SK-N-SH (cell line): Measurements from ENCODE around the gene ESF1. TPM values are rescaled to one million over a fixed set of nuclear protein-coding genes. Genes with fewer than 3 reads are reported as not detected.

Source experiments
- CTCF ChIA-PET: fragments of 300-600, 350-600 bp; formaldehyde crosslinking; extraction: SDS; loops from one replicate; lab custom pipeline; 2021; lab: Yijun Ruan, JAX
- POLR2A ChIA-PET: fragments of 350-600 bp; sonication (Branson Sonifier 250); formaldehyde crosslinking; extraction: SDS; loops from one replicate; lab custom pipeline; 2020; ENCODE audit warnings: antibody characterized with exemption, inconsistent platforms; lab: Yijun Ruan, JAX
- DNase-seq: peaks from one replicate; pipeline ENCODE4 v3.0.0; 2012
- H2AFZ ChIP-seq: fragments of 200-600 bp; sonication (generic); 2 replicates; pipeline ENCODE4 v1.8.1; 2016; ENCODE audit warnings: antibody characterized with exemption, mild to moderate bottlenecking, low read depth
- H3F3A ChIP-seq: fragments of 200-600 bp; sonication (generic); replicated peaks from 2 replicates; pipeline ENCODE3; 2016; ENCODE audit warnings: antibody characterized with exemption, mild to moderate bottlenecking; ENCODE audit not compliant: insufficient read depth
- H3K27ac ChIP-seq, 2 experiments: fragments of 200-500 bp in 1 of 2; fragments of 200-600 bp in 1 of 2; sonication (Bioruptor generic) in 1 of 2; sonication (generic), shearing (Covaris generic) in 1 of 2; 2 replicates each; pipeline versions ENCODE4 v1.5.1 to v1.6.1; 2014 to 2016; ENCODE audit warnings: low read depth in 2 of 2, inconsistent platforms in 1 of 2, low read length in 1 of 2, mild to moderate bottlenecking in 1 of 2, mixed read lengths in 1 of 2
- H3K27me3 ChIP-seq: fragments of 200-600 bp; sonication (generic), shearing (Covaris generic); 2 replicates; pipeline ENCODE4 v1.6.1; 2016; ENCODE audit warnings: mixed run types; ENCODE audit not compliant: insufficient read depth
- H3K36me3 ChIP-seq, 2 experiments: fragments of 200-500 bp in 1 of 2; fragments of 200-600 bp in 1 of 2; sonication (Bioruptor generic) in 1 of 2; sonication (generic) in 1 of 2; replicated peaks in 1 of 2; 2 replicates each; pipeline versions ENCODE3 to v1.5.1; 2014 to 2016; ENCODE audit warnings: low read length in 1 of 2, mild to moderate bottlenecking in 1 of 2; ENCODE audit not compliant: insufficient read depth in 2 of 2, control insufficient read depth in 1 of 2
- H3K4me1 ChIP-seq, 2 experiments: fragments of 200-500 bp in 1 of 2; fragments of 200-600 bp in 1 of 2; sonication (Bioruptor generic) in 1 of 2; sonication (generic), shearing (Covaris generic) in 1 of 2; 2 replicates each; pipeline versions ENCODE4 v1.5.1 to v1.6.1; 2014 to 2016; ENCODE audit warnings: low read depth in 1 of 2, low read length in 1 of 2, mixed run types in 1 of 2; ENCODE audit not compliant: insufficient read depth in 2 of 2, control insufficient read depth in 1 of 2
- H3K4me2 ChIP-seq: fragments of 200-600 bp; sonication (generic), shearing (Covaris generic); 2 replicates; pipeline ENCODE4 v1.6.1; 2017; ENCODE audit warnings: mixed run types
- H3K4me3 ChIP-seq, 2 experiments: fragments of 200-500 bp in 1 of 2; fragments of 200-600 bp in 1 of 2; sonication (Bioruptor generic) in 1 of 2; sonication (generic), shearing (Covaris generic) in 1 of 2; 2 replicates each; pipeline versions ENCODE4 v1.5.1 to v1.8.1; 2014 to 2016; ENCODE audit warnings: low read depth in 2 of 2, inconsistent platforms in 1 of 2, low read length in 1 of 2, mild to moderate bottlenecking in 1 of 2, mixed read lengths in 1 of 2, moderate library complexity in 1 of 2
- H3K79me2 ChIP-seq: fragments of 200-600 bp; sonication (generic); 2 replicates; pipeline ENCODE4 v1.8.1; 2017; ENCODE audit warnings: mild to moderate bottlenecking; ENCODE audit not compliant: insufficient read depth
- H3K9ac ChIP-seq: fragments of 200-600 bp; sonication (generic); 2 replicates; pipeline ENCODE4 v1.6.1; 2017; ENCODE audit warnings: mixed run types
- H3K9me2 ChIP-seq: fragments of 200-600 bp; sonication (generic); 2 replicates; pipeline ENCODE4 v1.6.1; 2017; ENCODE audit warnings: mixed run types
- H3K9me3 ChIP-seq: fragments of 200-600 bp; sonication (generic); 2 replicates; pipeline ENCODE4 v1.6.1; 2017; ENCODE audit warnings: mixed run types, mild to moderate bottlenecking, moderate library complexity
- H4K20me1 ChIP-seq: fragments of 200-600 bp; sonication (generic); 2 replicates; pipeline ENCODE4 v1.6.1; 2017; ENCODE audit warnings: mild to moderate bottlenecking, mixed run types; ENCODE audit not compliant: insufficient read depth
- EP300 ChIP-seq, 2 experiments: IDR thresholded peaks; 2 replicates each; pipeline versions ENCODE4 v1.4.0 to v1.6.1; 2012; ENCODE audit warnings: borderline replicate concordance in 1 of 2, low read depth in 1 of 2, low read length in 1 of 2
- EZH2phosphoT487 ChIP-seq: fragments of 200-600 bp; sonication (generic); IDR thresholded peaks from 2 replicates; pipeline ENCODE4 v1.6.1; 2017; ENCODE audit warnings: low read depth, mixed run types, mild to moderate bottlenecking, antibody characterized with exemption, moderate library complexity, borderline replicate concordance
- MEF2A ChIP-seq: IDR thresholded peaks from 2 replicates; pipeline ENCODE4 v1.4.0; 2012; ENCODE audit warnings: low read depth, borderline replicate concordance
- NFIC ChIP-seq: IDR thresholded peaks from 2 replicates; pipeline ENCODE4 v1.4.0; 2012; ENCODE audit warnings: borderline replicate concordance
- POLR2AphosphoS5 ChIP-seq: IDR thresholded peaks from 2 replicates; pipeline ENCODE4 v1.6.1; 2012; ENCODE audit warnings: low read depth, low read length
- RAD21 ChIP-seq: IDR thresholded peaks from 2 replicates; pipeline ENCODE4 v1.6.1; 2012; ENCODE audit warnings: mild to moderate bottlenecking, low read length
- RXRA ChIP-seq: IDR thresholded peaks from 2 replicates; pipeline ENCODE4 v1.4.0; 2012; ENCODE audit warnings: low read depth, mild to moderate bottlenecking, borderline replicate concordance
- SIN3A ChIP-seq: IDR thresholded peaks from 2 replicates; pipeline ENCODE4 v1.6.1; 2012; ENCODE audit warnings: low read depth, mild to moderate bottlenecking, low read length, moderate library complexity, borderline replicate concordance
- SMC3 ChIP-seq: IDR thresholded peaks from 2 replicates; pipeline ENCODE4 v1.6.1; 2012; ENCODE audit warnings: low read depth, low read length, improper control_type of control experiment
- TEAD4 ChIP-seq: IDR thresholded peaks from 2 replicates; pipeline ENCODE4 v1.4.0; 2012; ENCODE audit warnings: mild to moderate bottlenecking, borderline replicate concordance; ENCODE audit not compliant: insufficient read depth
- YY1 ChIP-seq: IDR thresholded peaks from 2 replicates; pipeline ENCODE4 v1.4.0; 2012; ENCODE audit warnings: low read depth, mild to moderate bottlenecking
- WGBS: methylation state at CpG from one replicate; pipeline ENCODE4 v1.1.6; 2017; ENCODE audit warnings: low lambda C conversion rate; 5-methylcytosine and 5-hydroxymethylcytosine counted together
- polyA plus RNA-seq, 3 experiments: library from polyadenylated mRNA; depleted of rRNA; stranded (reverse); fragments of >200 nt; gene quantifications; 2 replicates each; pipeline ENCODE4 v1.2.3, GENCODE V29; 2012
- TF ChIP-seq, protein P1 (sequence below): IDR thresholded peaks from 2 replicates; pipeline ENCODE4 v1.4.0; 2012; ENCODE audit warnings: low read depth
- TF ChIP-seq, protein P2 (sequence below): fragments of 200-600 bp; sonication (generic); IDR thresholded peaks from 2 replicates; pipeline ENCODE4 v1.6.1; 2017; ENCODE audit warnings: antibody characterized with exemption, mild to moderate bottlenecking, moderate library complexity
- TF ChIP-seq, protein P3 (sequence below): IDR thresholded peaks from 2 replicates; pipeline ENCODE4 v1.6.1; 2012; ENCODE audit warnings: mild to moderate bottlenecking, low read depth, low read length, moderate library complexity

Gene ESF1
- polyA plus RNA-seq, 1 of the 3 experiments (the other 2 are of a cell fraction) = 1.4 TPM

DNA sequence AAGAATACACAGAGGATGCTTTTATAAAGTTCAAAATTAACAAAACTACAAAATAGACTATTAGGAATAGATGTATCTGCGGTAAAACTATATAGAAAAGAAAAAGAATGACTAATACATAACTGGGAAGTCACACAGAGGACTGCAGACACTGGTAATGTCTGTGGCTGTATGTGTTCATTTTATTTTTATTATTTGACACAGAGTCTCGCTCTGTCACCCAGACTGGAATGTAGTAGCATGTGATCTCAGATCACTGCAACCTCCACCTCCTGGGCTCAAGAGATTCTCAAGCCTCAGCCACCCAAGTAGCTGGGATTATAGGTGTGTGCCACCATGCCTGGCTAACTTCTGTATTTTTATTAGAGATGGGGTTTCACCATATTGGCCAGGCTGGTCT, 38.9 kb downstream of the ESF1 start:
- H3K9me3 ChIP-seq = no peaks in the 10 kb centered on the region
- no peaks in the 10 kb centered on the region for H3K79me2 ChIP-seq
- no peaks in the 10 kb centered on the region for H3K4me1 ChIP-seq
- POLR2A ChIA-PET = no interaction called here
- CTCF ChIA-PET = no interaction called here
- no peak for TF ChIP-seq EP300 (IDR thresholded peaks at IDR 0.05; ENCODE audit: borderline replicate concordance in 1 of 2, low read depth in 1 of 2, low read length in 1 of 2)
- TF ChIP-seq, protein P1, sequence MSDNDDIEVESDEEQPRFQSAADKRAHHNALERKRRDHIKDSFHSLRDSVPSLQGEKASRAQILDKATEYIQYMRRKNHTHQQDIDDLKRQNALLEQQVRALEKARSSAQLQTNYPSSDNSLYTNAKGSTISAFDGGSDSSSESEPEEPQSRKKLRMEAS = no peak
- TF ChIP-seq, protein P2, sequence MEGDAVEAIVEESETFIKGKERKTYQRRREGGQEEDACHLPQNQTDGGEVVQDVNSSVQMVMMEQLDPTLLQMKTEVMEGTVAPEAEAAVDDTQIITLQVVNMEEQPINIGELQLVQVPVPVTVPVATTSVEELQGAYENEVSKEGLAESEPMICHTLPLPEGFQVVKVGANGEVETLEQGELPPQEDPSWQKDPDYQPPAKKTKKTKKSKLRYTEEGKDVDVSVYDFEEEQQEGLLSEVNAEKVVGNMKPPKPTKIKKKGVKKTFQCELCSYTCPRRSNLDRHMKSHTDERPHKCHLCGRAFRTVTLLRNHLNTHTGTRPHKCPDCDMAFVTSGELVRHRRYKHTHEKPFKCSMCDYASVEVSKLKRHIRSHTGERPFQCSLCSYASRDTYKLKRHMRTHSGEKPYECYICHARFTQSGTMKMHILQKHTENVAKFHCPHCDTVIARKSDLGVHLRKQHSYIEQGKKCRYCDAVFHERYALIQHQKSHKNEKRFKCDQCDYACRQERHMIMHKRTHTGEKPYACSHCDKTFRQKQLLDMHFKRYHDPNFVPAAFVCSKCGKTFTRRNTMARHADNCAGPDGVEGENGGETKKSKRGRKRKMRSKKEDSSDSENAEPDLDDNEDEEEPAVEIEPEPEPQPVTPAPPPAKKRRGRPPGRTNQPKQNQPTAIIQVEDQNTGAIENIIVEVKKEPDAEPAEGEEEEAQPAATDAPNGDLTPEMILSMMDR = no peak
- TF ChIP-seq, protein P3, sequence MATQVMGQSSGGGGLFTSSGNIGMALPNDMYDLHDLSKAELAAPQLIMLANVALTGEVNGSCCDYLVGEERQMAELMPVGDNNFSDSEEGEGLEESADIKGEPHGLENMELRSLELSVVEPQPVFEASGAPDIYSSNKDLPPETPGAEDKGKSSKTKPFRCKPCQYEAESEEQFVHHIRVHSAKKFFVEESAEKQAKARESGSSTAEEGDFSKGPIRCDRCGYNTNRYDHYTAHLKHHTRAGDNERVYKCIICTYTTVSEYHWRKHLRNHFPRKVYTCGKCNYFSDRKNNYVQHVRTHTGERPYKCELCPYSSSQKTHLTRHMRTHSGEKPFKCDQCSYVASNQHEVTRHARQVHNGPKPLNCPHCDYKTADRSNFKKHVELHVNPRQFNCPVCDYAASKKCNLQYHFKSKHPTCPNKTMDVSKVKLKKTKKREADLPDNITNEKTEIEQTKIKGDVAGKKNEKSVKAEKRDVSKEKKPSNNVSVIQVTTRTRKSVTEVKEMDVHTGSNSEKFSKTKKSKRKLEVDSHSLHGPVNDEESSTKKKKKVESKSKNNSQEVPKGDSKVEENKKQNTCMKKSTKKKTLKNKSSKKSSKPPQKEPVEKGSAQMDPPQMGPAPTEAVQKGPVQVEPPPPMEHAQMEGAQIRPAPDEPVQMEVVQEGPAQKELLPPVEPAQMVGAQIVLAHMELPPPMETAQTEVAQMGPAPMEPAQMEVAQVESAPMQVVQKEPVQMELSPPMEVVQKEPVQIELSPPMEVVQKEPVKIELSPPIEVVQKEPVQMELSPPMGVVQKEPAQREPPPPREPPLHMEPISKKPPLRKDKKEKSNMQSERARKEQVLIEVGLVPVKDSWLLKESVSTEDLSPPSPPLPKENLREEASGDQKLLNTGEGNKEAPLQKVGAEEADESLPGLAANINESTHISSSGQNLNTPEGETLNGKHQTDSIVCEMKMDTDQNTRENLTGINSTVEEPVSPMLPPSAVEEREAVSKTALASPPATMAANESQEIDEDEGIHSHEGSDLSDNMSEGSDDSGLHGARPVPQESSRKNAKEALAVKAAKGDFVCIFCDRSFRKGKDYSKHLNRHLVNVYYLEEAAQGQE = no peak
- TF ChIP-seq POLR2AphosphoS5 = no peak
- TF ChIP-seq RXRA = no peak
- no peak for TF ChIP-seq EZH2phosphoT487
- TF ChIP-seq TEAD4 = no peak
- no peak for TF ChIP-seq SIN3A
- no peak for TF ChIP-seq SMC3
- TF ChIP-seq NFIC = no peak
- no peak for TF ChIP-seq YY1
- TF ChIP-seq RAD21 = no peak
- no peak for TF ChIP-seq MEF2A
- H4K20me1 ChIP-seq = no peaks in the 10 kb centered on the region
- H2AFZ ChIP-seq = no peak overlapping the region
- H3K27me3 ChIP-seq = no peaks in the 10 kb centered on the region
- no peak overlapping the region for H3K27ac ChIP-seq
- H3K36me3 ChIP-seq = peaks cover 16 to 29% of the 10 kb centered on the region in 2 experiments
- H3K9me2 ChIP-seq = no peaks in the 10 kb centered on the region
- 95% methylated on average over 2 of the region's 2 CpGs for WGBS
- no peak overlapping the region for H3K9ac ChIP-seq
- no peak for DNase-seq
- H3K4me2 ChIP-seq = no peak overlapping the region
- no peak overlapping the region for H3K4me3 ChIP-seq
- no peaks in the 10 kb centered on the region for H3F3A ChIP-seq
